HG03571 (cell line): ENCODE measurements around the gene MPIG6B.

Source experiments
- ATAC-seq: cut with Tn5 transposase; IDR thresholded peaks from one replicate; pipeline ENCODE4 v1.9.1; 2021; ENCODE audit not compliant: unreplicated experiment

Gene MPIG6B

GRCh38 chr6:31720196-31720770 is 2.9 kb upstream of the MPIG6B start:
- no peak for ATAC-seq

DNA sequence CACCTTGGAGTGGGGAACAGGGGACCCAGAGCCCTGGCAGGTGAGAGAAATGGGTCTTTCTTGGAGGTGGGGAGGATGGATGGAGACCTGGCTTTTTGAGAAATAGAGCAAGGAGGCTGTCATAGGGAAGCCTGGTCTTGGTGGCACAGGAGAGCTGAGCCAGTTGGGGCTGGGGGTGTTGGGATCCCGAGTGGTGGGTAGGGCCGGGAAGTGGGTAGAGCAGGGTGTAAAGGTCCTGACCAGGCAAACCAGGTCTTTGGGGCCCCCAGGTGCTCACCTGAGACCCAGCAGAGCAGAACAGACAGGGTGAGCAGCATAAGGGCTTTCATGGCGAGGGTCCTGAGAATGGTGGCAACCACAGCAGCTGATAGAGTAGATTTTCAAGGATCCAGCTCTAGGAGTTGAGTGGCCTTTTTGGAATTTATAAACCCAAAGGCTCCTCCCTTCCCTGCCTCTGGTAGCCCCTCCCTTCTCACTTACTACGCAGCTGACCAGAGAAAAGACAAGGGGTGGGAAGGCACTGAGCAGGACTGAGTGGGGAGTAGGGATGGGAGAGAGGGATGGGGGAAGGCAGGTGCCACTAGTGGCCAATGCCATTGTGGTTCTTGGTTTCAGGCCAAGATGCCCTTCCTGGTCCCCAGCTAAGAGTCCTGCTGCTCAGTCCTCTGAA is 1.7 kb upstream of the MPIG6B start, which contains the start of gene LY6G6C:
Gene LY6G6C (minus strand): TSS at position 396 of the 670 bp plus-strand sequence. CDS start 67 bp downstream, at position 329.
- no peak for ATAC-seq

DNA sequence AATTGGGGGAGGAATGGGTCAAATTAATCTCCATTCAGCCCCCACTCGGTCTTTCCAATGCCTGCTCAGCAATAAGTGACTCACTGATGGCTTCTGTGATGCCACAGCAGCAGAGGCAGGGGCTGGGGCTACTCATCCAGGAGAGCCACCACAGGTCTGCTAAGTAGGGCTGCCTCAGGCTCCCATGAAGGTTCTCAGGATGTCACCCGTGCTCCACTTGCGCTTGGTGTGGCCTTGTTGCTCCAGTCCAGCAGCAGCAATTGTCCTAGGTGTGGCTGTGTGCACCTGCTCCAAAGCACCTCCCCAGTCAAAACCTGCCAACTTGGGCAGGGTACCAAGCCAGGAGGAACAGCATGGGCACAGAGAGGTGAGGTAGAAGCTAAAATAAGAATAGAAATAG is 1.0 kb upstream of the MPIG6B start:
- ATAC-seq: no peak

DNA sequence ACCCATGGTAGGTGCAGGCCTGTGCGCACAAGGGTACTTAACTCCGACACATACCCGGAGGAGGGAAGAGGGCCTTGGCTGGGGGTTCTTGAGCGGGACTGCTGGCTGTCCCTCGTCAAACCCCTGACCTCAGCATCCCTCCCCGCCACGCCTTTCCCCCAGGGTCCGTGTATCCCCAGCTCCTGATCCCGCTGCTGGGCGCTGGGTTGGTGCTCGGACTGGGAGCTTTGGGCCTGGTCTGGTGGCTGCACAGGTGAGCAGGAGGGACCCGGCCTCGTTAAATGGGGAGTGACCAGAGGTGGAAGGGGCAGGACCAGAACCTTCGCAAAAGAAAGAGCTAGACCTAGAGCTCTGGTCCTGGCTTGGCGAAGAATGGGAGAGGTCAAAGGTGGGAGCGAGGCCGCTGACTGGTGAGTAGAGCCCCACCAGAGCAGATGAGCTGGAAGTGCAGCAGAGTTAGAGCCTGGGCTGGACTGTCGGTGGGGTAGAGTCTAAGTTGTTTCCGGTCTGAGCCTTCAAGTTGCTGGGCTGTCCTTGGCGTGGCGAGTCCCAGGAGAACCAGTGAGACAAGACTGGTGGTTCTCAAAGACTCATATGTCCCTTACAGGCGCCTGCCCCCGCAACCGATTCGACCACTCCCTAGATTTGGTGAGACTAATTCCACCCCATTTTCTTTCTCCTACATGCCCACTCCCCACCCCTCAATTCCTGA is 963 bp downstream of the MPIG6B start:
- no peak for ATAC-seq

- no peak for ATAC-seq
Measured at GRCh38 chr6:31725502-31726350, 2.6 kb downstream of the MPIG6B start.

DNA sequence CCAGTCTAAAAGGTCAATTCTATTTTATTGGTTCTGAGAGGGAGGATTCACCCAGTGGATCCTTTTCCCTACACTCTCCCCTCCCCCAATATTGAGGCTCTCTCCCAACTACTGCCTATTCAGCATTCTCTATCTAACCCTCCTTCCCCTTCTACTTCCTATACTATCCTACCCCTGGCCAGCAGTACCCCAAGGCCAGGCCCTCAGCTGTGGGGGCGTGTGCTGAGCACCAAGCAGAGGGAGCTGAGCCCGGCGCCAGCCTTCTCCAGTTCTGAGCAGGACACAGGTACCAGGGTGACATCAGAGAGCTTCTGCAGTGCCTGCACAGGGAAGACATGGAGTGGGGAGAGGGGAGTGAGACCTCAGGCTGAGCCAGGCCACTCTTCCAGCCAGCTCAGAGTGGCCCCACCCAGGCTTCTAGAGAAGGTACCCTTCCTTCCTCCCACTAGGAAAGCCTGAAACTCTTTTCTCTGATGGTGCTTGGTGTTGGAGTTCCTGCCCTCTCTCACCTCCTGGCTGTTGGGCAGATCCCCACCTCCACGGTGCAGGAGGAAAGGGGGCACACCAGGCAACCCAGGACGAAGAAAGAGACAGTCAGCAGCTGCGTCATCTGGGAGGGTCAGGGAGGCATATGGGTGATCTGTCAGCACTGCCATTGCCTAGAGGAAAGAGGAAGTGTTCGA is 4.0 kb downstream of the MPIG6B start:
- no peak for ATAC-seq

GRCh38 chr6:31727717-31728671 is 4.8 kb downstream of the MPIG6B start:
- ATAC-seq: no peak

DNA sequence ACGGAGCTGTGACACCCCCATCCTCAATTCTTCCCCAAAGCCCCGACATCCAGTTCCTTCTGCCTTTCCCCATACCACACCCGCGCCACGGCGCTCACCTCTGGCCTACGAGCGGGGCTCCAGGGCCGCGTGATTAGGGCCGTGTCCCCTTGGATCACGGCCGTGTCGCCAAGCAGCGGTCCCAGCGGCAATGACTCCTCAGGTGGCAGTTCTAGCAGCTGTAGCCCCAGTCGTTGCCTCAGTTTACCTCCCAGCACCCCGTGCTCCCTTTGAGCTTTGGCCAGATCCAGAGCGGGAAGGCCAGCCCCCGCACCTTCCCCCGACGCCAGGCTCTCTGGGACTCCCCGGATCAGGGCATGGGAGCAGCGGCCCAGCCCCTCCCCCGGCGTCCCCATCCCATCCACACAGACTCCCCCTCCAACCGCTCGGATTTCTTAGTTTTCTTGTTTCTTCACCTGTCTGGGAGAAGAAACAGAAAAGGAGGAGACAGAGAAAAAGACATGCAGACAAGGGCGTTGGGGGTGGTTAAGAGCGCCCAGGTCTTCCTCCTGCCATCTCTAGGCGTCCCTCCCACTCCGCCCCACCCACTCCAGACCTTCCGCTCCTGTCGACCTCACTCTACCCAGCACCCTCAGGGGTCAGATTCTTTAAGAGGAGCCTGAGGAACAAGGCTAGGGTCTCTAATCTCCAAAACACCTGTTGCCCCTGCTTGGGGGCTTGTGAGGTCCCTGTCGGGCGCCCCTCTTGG is 5.8 kb downstream of the MPIG6B start, which contains the start of gene DDAH2:
Gene DDAH2 (minus strand): TSS at position 533 of the 748 bp plus-strand sequence. CDS start 138 bp downstream, at position 395.
- ATAC-seq: no peak

- no peak for ATAC-seq
Measured at GRCh38 chr6:31729515-31729978, 6.4 kb downstream of the MPIG6B start.

DNA sequence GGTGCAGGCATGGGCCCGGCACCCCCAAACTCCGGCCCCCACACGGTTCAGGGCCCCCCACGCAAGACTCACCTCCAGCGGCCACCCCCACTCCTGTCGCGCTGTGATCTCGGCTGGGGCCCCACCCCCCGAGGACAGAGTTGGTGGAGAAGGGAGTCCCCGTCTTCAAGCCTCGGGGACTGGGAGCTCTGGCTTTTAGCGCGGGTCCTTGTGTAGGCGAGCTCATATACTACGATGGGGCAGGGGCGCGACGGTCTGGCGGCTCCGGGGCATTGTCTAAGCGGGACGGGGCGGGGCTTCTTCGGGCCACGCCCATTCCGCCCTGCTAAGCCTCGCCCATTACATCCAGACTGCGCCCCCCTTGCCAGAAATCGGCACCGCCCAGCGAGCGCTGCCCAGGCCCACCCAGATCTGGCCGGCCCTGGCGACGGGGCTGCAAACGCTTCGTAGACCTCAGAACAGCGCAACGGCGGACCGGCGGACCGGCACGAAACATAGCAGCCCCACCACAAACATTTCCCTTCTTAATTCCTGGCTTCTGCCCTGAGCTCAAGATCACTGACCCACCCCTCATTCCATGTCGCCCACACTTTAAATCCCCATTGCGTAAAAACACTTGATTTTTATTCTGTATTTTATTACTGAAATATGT is 6.9 kb downstream of the MPIG6B start:
- ATAC-seq: no peak

DNA sequence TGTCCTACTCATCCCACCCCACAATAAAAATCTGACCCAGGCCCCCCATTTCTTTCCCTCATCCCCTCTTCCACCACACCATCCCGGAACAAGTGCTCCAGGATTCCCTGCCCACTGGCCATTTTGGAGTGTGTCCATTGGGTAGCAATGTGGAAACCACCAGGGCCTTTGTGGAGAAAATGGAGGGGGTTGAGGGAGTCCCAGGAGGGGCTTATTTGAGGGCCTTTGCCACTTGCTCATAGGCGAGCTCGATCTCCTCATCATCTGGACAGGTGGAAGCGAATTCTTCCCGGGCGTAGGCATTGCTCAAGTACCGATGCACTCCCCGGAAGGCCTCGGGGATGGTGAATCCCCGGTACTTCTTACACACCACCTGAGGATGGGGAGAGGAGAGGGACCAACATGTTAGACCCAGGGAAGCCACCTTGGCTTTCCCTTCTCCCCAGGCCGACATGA is 7.5 kb downstream of the MPIG6B start:
- ATAC-seq: no peak

DNA sequence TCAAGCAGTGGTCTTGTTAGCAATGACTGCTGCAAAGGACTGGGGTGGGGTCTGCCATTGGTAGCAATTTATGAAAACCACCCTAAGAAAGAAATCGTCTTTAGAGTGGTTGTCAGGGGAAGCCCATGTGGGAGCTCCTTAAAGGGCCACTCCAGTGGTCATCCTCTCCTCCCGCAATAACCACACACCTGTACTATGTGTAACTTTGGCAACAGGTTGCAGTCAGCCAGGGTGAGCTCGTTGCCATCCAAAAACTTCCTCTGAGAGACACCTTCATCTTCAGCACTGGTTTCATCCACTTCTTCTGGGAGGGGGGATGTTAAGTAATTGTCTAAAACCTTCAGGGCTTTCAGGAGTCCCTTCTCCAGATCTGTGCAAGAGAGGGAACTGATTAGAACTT is 8.9 kb downstream of the MPIG6B start:
- ATAC-seq: no peak

DNA sequence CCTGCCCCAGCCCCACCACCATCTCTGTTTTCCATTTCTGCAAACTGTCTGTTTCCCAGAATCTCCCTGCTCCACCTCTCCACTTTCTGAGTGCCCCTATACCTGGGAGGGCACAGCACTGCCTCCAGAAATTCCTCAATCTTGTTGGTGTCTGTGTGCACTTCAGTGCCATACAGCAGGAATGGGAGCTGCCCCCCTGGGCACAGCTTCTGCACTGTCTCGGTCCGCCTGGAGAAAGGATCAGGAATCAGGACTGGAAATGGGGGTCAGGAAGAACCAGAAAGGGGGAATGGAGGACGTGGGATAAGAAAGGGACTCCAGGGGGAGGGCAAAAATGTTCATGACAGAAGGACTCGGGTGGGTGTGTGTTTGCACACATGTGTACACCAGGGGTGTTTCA is 10.6 kb downstream of the MPIG6B start:
- ATAC-seq: no peak

DNA sequence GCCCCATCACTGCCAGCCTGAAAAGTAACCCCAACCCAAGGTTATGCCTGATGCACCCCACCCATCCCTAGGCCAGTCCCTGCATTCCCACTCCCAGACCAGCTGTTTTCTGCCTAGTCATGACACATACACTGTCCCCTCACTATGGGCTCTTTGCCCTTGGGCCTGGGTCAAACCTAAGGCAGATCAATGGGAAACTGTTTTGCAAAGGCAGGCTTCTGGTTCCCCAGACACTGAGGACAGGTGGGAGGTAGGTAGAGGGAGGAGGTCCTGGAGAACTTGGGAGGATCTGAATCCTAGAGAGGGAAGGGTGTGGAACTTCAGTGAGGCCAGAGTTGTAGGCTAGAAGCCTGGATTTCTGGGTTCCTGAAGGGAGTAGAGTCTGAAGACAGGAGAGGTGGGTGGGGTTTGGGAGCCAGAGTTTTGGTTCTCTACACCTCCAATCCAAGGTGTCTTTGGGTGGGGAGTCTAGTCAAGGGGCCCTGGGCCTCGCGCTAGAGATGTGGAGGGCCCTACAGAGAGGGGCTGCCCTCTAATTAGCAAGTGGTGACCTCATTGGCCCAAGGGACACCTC is 11.2 kb downstream of the MPIG6B start:
- ATAC-seq: no peak

- no peak for ATAC-seq
Measured at GRCh38 chr6:31734821-31735406, 11.7 kb downstream of the MPIG6B start.

DNA sequence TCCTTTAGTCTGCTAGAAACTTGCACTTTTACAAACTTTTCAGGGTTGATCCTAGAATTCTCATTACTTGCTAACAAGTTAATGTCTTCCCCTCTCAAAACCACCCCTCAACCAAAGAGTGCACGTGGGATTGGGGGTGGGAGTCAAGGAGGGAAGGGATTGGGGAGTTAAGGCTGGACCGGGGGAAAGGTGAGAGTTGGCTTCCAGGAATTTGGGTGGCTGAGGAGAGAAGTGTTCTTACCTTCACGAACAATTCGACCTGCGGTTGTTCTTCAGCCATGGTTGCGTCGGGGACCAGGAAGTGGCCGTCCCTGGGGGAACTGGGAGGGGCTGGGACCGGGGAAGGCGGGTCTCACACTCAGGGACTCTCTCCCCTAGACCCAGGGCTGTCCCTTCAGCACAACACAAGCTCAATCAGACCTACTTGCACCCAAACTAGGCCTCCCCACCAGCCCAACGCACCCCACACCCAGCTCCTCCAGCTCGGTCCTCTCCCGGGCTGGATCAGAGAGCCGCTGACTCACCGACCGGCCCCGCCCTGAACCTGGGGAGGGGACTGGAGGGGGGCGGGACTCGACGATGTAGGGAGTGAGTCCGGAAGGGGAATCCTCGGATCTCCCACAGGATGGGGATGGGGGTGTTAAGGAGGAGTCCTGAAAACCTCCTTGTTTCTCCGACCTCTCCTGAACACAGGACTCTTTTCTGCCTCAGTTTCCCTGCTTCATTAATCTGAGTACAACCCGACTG is 13.0 kb downstream of the MPIG6B start, which contains the start of gene CLIC1:
Gene CLIC1 (minus strand): TSS at position 510 of the 747 bp plus-strand sequence. CDS start 230 bp downstream, at position 280.
- peak; percentile 23 for ATAC-seq
